D721Med (cell line): ENCODE results near the gene EXOC4.

ENCODE experiments used
- DNase-seq: peaks from one replicate; pipeline ENCODE4 v3.0.0; 2011; ENCODE audit warnings: low spot score; ENCODE audit not compliant: insufficient read length
- FAIRE-seq: peaks from 2 replicates; lab custom pipeline; 2011; peaks lifted over from hg19 to GRCh38; lab: Jason Lieb, UNC
- TF ChIP-seq, protein P1 (sequence below): IDR thresholded peaks from 2 replicates; pipeline ENCODE4 v1.5.1; 2012; ENCODE audit warnings: mild to moderate bottlenecking, control low read depth; ENCODE audit not compliant: insufficient read depth; ENCODE audit errors: missing control alignments

The EXOC4 gene

DNA sequence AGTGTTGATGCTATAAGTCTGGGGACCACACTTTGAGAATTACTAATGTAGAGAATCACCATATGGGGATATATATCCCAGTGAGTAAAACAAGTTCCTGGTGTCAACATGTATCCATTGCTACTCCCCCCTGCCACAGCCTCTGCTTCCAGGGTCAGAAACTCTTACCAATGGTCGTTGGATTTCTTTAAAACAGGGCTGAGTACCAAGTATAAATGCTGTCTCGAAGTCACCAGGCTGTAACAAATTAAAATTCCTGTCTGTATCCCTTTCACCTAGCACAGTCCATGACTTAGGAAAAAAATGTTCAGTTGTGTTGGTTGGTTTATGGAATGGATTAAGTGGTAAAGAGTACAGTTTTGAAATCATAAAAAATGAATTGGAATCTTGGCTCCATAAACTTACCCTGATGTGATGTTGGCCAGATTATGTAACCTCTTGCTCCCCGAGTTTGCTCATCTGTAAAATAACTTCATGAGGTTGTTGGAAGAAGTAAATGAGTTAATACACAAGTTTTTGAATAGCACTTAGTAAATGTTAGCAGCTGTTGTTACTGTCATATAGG, 510.3 kb downstream of the EXOC4 start:
- FAIRE-seq: no peak
- TF ChIP-seq, protein P1, sequence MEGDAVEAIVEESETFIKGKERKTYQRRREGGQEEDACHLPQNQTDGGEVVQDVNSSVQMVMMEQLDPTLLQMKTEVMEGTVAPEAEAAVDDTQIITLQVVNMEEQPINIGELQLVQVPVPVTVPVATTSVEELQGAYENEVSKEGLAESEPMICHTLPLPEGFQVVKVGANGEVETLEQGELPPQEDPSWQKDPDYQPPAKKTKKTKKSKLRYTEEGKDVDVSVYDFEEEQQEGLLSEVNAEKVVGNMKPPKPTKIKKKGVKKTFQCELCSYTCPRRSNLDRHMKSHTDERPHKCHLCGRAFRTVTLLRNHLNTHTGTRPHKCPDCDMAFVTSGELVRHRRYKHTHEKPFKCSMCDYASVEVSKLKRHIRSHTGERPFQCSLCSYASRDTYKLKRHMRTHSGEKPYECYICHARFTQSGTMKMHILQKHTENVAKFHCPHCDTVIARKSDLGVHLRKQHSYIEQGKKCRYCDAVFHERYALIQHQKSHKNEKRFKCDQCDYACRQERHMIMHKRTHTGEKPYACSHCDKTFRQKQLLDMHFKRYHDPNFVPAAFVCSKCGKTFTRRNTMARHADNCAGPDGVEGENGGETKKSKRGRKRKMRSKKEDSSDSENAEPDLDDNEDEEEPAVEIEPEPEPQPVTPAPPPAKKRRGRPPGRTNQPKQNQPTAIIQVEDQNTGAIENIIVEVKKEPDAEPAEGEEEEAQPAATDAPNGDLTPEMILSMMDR: no peak
- no peak for DNase-seq

DNA sequence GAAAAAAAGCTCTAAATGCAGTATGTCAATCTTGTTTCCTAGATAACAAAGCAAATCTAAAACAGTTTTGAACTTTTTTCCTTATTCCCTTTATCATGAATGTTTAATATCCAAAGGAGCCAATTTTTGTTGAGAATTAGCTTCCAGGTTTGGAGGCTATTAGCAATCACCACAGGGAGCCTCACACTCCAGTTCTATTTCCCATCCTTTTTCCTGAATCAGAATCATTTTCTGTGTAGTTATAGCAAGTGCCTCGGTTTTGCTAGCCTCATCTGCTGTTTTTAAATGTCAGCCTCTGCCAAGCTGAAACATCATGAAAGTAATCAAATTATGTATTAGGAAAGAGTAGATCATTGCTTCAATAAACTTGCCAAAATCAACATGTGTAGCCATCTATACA, 516.8 kb downstream of the EXOC4 start:
- DNase-seq (no peak), FAIRE-seq (no peak)
- TF ChIP-seq, protein P1: no peak

DNA sequence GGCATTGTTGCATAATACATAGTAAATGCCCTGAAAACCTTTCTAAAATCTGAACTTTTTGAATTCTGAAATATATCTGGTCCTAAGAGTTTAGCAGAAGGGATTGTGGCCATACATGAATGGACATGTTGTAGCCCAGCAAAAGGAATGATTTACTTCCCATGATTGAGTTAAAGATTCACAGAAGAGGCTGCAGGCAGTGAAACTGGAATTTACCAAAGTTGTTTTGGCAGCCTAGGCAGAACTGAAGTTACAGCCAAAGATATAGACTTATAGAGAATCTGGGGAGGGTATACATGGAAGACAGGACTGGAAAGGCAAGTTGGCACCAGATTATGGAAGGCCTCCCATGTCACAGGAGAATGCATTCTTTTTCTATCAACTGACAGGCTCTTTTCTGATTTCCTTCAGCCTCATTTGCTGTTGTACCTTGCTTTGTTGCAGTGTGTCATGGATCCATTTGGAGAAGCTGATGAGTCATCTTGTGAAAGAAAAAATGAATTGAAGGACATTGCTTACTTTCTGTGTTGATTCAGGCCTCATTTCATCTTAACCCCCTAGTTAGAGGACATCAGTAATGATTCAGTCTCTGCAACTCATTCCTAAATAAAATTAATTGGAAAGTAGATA, 518.1 kb downstream of the EXOC4 start:
- DNase-seq (no peak), FAIRE-seq (no peak)

DNA sequence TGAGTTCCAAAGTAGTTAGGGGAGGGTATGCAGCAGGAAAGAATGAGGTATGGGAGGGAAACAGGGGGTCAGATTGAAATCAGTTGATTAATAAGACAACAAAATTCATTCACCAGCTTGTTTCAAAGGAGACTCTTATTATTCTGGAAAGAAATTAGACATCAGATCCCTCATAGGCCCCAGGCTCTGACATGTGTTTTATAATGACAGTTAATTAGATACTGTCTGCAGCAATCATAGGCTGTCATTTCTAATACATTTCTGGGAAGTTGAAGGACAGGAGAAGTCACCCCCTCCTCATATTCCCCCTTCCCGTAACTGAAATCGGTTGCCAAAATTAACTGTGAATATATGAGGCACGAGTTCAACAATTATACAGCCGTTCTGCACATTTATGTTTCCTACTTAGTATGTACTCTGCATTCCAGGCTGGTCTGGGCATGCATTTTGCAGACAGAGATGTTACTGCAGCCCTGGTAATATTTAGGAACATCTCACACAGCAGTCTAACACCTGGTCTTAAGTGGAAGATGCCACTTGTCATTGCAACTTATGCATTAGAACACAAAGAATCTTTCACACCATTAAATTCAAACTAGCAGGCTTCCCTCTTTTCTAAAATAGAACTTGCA, 519.0 kb downstream of the EXOC4 start:
- DNase-seq: no peak
- TF ChIP-seq, protein P1: no peak
- no peak for FAIRE-seq

More for the DNA sequence above, 518.1 kb downstream of the EXOC4 start:
- TF ChIP-seq, protein P1: no peak

DNA sequence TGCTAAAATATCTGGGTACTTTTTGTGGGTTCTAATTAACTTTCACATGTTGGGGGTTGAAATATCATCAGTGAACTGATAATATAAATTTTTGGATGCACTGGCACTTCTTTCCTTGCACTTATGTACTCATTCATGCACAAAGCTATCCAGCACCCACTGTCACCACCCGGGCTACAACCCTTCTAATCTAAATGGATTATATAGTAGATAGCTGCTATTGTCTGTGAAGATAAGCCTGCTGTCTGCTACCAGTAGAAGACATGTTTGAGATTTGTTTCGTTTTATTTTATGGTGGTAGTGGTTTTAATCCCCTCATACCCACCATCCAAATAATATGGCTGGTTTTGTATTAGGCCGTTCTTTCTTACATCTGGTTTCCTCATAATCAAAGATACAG, 520.7 kb downstream of the EXOC4 start:
- no peak for FAIRE-seq
- DNase-seq: no peak
- TF ChIP-seq, protein P1: no peak

DNA sequence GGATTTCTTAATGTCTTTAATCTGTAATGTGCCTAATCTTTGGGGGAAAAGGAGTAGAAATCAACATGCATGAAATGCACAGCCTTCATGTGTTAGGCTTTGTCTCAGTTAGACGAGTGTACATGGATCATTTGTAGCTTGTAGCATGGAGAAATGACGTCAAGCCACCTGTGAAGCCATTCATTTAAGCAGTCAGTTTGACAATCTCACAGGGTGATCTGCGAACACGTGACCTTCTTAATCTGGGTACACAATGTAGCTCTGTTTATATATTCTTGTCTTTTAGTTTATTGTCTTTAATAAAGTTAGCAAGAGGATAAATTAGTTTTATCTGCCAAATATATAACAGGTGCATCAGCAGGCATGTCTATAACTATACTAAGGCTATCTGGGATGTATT, 522.3 kb downstream of the EXOC4 start:
- FAIRE-seq (no peak), DNase-seq (no peak)
- TF ChIP-seq, protein P1: no peak

DNA sequence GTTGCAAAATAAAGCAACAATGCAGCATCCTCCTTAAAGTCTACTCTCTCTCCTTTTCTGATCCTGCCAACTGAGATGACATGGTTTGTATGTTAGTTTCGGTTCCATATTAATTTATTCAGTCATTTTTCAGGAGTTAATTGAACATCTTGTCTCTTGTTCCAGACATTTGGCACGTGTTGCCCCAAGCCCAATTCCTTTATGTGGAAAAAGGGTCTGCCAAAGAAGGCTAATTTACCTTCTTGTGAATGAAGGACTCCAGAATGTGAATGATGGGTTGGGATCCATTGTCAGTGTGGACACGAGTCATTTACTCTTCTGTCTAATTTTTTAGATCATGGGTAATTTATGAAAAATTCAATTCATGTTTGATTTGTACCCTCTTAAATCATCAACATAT, 523.4 kb downstream of the EXOC4 start:
- FAIRE-seq (no peak), DNase-seq (no peak)
- TF ChIP-seq, protein P1: no peak
